Measurements from ENCODE around the gene TOR2A. TPM values are rescaled to one million over a fixed set of nuclear protein-coding genes. Genes with fewer than 3 reads are reported as not detected.

Gene TOR2A
- total RNA-seq, 2 donors from 2014 or later = 20.4 to 31.9 TPM

GRCh38 chr9:127700140-127700539, 35.0 kb downstream of the TOR2A start:
- Mint-ChIP-seq H3K4me1 (ENCODE audit: low read depth in 2 of 2) (peaks cover 15 to 16% of the 10 kb centered on the region in 2 donors), H3K4me3 (peak overlapping the region; percentile 38), H3K27me3 (no peaks in the 10 kb centered on the region), H3K36me3 (no peaks in the 10 kb centered on the region), H3K9me3 (no peaks in the 10 kb centered on the region), H3K27ac (peak overlapping the region; percentile 49 to 95)
- no peak for DNase-seq (ENCODE audit: low spot score)
- ATAC-seq = no peak

- Mint-ChIP-seq H3K27me3 (no peaks in the 10 kb centered on the region), H3K4me3 (peak overlapping the region; percentile 49), H3K9me3 (no peaks in the 10 kb centered on the region), H3K36me3 (no peaks in the 10 kb centered on the region), H3K4me1 (ENCODE audit: low read depth in 2 of 2) (peaks cover 15 to 16% of the 10 kb centered on the region in 2 donors), H3K27ac (peak overlapping the region; percentile 81 to 95)
- ATAC-seq = peak; percentile 99 to 100
- DNase-seq (ENCODE audit: low spot score) = peak; percentile 96
Measured at GRCh38 chr9:127698985-127699670, 36.0 kb downstream of the TOR2A start.

- peak overlapping the region in 1 of 2 donors; percentile 19 for H3K27ac Mint-ChIP-seq
- no peak for ATAC-seq
- no peaks in the 10 kb centered on the region for H3K36me3 Mint-ChIP-seq
- no peaks in the 10 kb centered on the region for H3K9me3 Mint-ChIP-seq
- H3K4me1 Mint-ChIP-seq (ENCODE audit: low read depth in 2 of 2) = peaks cover 15 to 16% of the 10 kb centered on the region in 2 donors
- no peaks in the 10 kb centered on the region for H3K27me3 Mint-ChIP-seq
- H3K4me3 Mint-ChIP-seq = peak overlapping the region; percentile 20
- DNase-seq (ENCODE audit: low spot score) = no peak
Measured at GRCh38 chr9:127698386-127698785, 36.7 kb downstream of the TOR2A start.

- Mint-ChIP-seq H3K36me3 (no peaks in the 10 kb centered on the region), H3K4me3 (no peak overlapping the region), H3K4me1 (ENCODE audit: low read depth in 2 of 2) (peaks cover 11 to 12% of the 10 kb centered on the region in 2 donors), H3K27me3 (no peaks in the 10 kb centered on the region), H3K27ac (no peak overlapping the region), H3K9me3 (no peaks in the 10 kb centered on the region)
- DNase-seq (ENCODE audit: low spot score) = no peak
- no peak for ATAC-seq
Measured at GRCh38 chr9:127697575-127697974, 37.5 kb downstream of the TOR2A start.

GRCh38 chr9:127694890-127695720, 40.0 kb downstream of the TOR2A start:
- Mint-ChIP-seq H3K9me3 (no peaks in the 10 kb centered on the region), H3K4me1 (ENCODE audit: low read depth in 2 of 2) (peaks cover 7 to 9% of the 10 kb centered on the region in 2 donors), H3K36me3 (no peaks in the 10 kb centered on the region), H3K27ac (no peak overlapping the region), H3K27me3 (no peaks in the 10 kb centered on the region), H3K4me3 (no peak overlapping the region)
- no peak for ATAC-seq
- DNase-seq (ENCODE audit: low spot score) = no peak

DNA sequence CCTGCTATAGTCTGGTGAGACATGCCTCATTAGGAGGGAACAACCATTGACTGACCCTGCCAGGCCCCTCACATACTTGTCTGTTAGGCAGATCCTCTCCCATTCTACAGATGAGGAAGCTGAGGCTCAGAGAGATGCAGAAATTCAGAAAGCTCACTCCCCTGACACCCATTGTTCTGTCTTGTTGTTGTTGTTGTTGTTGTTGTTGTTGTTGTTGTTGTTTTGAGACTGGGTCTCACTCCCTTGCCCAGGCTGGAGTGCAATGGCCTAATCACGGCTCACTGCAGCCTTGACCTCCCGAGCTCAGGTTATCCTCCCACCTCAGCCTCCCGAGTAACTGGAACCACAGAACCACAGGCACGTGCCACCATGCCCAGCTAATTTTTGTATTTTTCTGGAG, 41.4 kb downstream of the TOR2A start:
- no peak overlapping the region for H3K27ac Mint-ChIP-seq
- H3K4me3 Mint-ChIP-seq = no peak overlapping the region
- DNase-seq (ENCODE audit: low spot score) (no peak), ATAC-seq (no peak)
- no peaks in the 10 kb centered on the region for H3K9me3 Mint-ChIP-seq
- H3K36me3 Mint-ChIP-seq = no peaks in the 10 kb centered on the region
- H3K4me1 Mint-ChIP-seq (ENCODE audit: low read depth in 2 of 2) = no peaks in the 10 kb centered on the region
- no peaks in the 10 kb centered on the region for H3K27me3 Mint-ChIP-seq

DNA sequence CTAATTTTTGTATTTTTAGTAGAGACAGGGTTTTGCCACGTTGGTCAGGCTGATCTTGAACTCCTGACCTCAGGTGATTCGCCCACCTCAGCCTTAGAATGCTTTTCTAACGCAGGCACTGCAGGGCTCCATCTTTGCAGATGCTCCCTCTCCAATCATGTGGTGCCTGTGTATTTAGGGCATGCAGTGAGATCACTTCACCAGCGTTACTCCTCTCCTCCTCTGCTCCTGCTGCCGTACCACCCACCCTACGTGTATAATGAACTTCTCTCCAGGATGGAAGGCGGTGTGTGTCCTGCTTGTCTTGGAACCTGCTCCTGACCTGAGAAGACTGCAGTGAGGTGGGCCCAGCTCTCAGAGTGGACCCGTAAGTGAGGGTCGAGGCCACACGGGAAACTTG, 42.0 kb downstream of the TOR2A start:
- Mint-ChIP-seq H3K4me3 (no peak overlapping the region), H3K27ac (no peak overlapping the region), H3K27me3 (no peaks in the 10 kb centered on the region), H3K36me3 (no peaks in the 10 kb centered on the region), H3K9me3 (no peaks in the 10 kb centered on the region), H3K4me1 (ENCODE audit: low read depth in 2 of 2) (no peaks in the 10 kb centered on the region)
- DNase-seq (ENCODE audit: low spot score) (no peak), ATAC-seq (no peak)

DNA sequence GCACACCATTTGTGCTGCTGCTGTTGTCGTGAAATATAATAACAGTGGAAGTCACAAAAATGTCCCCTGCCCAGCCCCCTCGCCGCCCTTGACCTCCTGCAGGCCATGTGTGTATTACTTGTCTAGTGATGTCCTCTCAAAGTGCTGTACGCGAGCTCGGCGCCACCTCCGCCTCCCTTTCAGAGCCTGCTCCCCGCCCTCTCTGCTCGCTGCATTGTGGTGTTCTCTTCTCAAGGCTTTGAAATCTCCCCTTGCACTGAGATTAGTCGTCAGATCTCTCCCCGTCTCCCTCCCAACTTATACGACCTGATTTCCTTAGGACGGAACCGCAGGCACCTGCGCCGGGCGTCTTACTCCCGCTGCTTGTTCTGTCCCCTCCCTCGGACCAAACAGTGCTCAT, 43.0 kb downstream of the TOR2A start:
- H3K27me3 Mint-ChIP-seq = no peaks in the 10 kb centered on the region
- no peak for ATAC-seq
- no peaks in the 10 kb centered on the region for H3K36me3 Mint-ChIP-seq
- no peak overlapping the region for H3K27ac Mint-ChIP-seq
- H3K9me3 Mint-ChIP-seq = no peaks in the 10 kb centered on the region
- H3K4me1 Mint-ChIP-seq (ENCODE audit: low read depth in 2 of 2) = no peaks in the 10 kb centered on the region
- no peak overlapping the region for H3K4me3 Mint-ChIP-seq
- DNase-seq (ENCODE audit: low spot score) = peak; percentile 44

- H3K36me3 Mint-ChIP-seq = no peaks in the 10 kb centered on the region
- no peak for DNase-seq (ENCODE audit: low spot score)
- no peaks in the 10 kb centered on the region for H3K9me3 Mint-ChIP-seq
- no peaks in the 10 kb centered on the region for H3K4me1 Mint-ChIP-seq (ENCODE audit: low read depth in 2 of 2)
- no peak for ATAC-seq
- H3K27ac Mint-ChIP-seq = no peak overlapping the region
- H3K27me3 Mint-ChIP-seq = no peaks in the 10 kb centered on the region
- H3K4me3 Mint-ChIP-seq = no peak overlapping the region
Measured at GRCh38 chr9:127690735-127691134, 44.4 kb downstream of the TOR2A start.

GRCh38 chr9:127689329-127690000, 45.6 kb downstream of the TOR2A start:
- H3K9me3 Mint-ChIP-seq = no peaks in the 10 kb centered on the region
- H3K4me3 Mint-ChIP-seq = no peak overlapping the region
- DNase-seq (ENCODE audit: low spot score) (no peak), ATAC-seq (no peak)
- no peaks in the 10 kb centered on the region for H3K4me1 Mint-ChIP-seq (ENCODE audit: low read depth in 2 of 2)
- no peaks in the 10 kb centered on the region for H3K36me3 Mint-ChIP-seq
- H3K27me3 Mint-ChIP-seq = no peaks in the 10 kb centered on the region
- H3K27ac Mint-ChIP-seq = no peak overlapping the region

- H3K4me3 Mint-ChIP-seq = no peak overlapping the region
- DNase-seq (ENCODE audit: low spot score) = peak; percentile 44
- no peaks in the 10 kb centered on the region for H3K36me3 Mint-ChIP-seq
- no peaks in the 10 kb centered on the region for H3K27me3 Mint-ChIP-seq
- H3K27ac Mint-ChIP-seq = no peak overlapping the region
- H3K4me1 Mint-ChIP-seq (ENCODE audit: low read depth in 2 of 2) = no peaks in the 10 kb centered on the region
- no peak for ATAC-seq
- no peaks in the 10 kb centered on the region for H3K9me3 Mint-ChIP-seq
Measured at GRCh38 chr9:127686461-127687393, 48.4 kb downstream of the TOR2A start.

DNA sequence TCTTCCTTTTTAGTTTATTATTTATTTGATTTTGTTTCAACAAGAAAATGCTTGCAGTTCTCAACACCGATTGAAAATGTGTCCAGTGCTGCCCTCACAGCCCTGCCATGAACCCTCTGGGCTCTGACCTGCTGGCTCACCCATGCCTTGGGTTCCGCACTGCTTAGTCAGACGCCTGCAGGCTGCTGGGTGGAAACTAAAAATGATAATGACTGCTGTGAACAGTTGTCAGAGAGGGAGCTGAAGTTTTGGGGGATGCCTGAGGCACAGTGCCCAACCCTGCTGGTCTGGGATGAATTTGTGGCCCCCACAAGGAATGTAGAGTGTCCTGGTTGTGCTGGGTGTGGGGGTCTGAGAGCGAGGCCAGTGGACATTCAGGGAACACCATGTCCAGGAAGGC, 50.5 kb downstream of the TOR2A start:
- Mint-ChIP-seq H3K36me3 (no peaks in the 10 kb centered on the region), H3K4me1 (ENCODE audit: low read depth in 2 of 2) (no peaks in the 10 kb centered on the region), H3K27ac (no peak overlapping the region), H3K9me3 (no peaks in the 10 kb centered on the region), H3K4me3 (no peak overlapping the region), H3K27me3 (no peaks in the 10 kb centered on the region)
- DNase-seq (ENCODE audit: low spot score) (no peak), ATAC-seq (no peak)

- Mint-ChIP-seq H3K36me3 (no peaks in the 10 kb centered on the region), H3K4me3 (no peak overlapping the region), H3K9me3 (no peaks in the 10 kb centered on the region), H3K27ac (no peak overlapping the region), H3K27me3 (no peaks in the 10 kb centered on the region), H3K4me1 (ENCODE audit: low read depth in 2 of 2) (no peaks in the 10 kb centered on the region)
- ATAC-seq (no peak), DNase-seq (ENCODE audit: low spot score) (peak; percentile 47)
Measured at GRCh38 chr9:127683723-127684122, 51.4 kb downstream of the TOR2A start.

All from natural killer cell treated with Interleukin-12 subunit alpha and Interleukin-12 subunit beta and Interleukin-15 and Interleukin-18, amount 100 ng/mL, for 72 hours (primary cell).